Measurements from ENCODE around the gene ING5.
"Not testable (repeated sequence)": the region's sequence is repeated elsewhere in the genome, so short reads cannot be mapped to it uniquely, and the experiment has no call there.

The ING5 gene

DNA sequence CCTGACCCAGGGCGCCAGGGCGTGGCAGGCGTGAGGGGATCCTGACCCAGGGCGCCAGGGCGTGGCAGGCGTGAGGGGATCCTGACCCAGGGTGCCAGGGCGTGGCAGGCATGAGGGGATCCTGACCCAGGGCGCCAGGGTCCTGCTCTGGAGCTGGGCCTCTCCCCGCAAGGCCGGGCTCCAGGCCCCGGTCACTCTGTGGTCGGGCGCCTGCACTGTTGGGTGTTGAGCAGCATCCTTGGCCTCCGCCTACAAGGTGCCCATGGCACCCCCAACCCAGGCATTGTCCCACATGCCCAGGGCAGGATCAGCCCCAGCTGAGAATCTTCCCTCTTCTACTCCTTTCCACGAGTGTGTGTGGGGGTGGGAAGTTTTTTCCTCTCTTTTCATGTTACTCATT is 41.2 kb downstream of the ING5 start:
- not testable (repeated sequence) for H3K4me3 ChIP-seq (ENCODE audit: low read length); H3K27me3 ChIP-seq (replicated peaks; ENCODE audit: control insufficient read depth, insufficient read depth, low read length); H3K4me1 ChIP-seq (ENCODE audit: control insufficient read depth, insufficient read depth, low read length); DNase-seq (ENCODE audit: low read depth); H3K9ac ChIP-seq (ENCODE audit: low read length); H3K9me3 ChIP-seq (ENCODE audit: control insufficient read depth, low read length)
- H3K36me3 ChIP-seq (ENCODE audit: control insufficient read depth, insufficient read depth, low read length, severe bottlenecking), result peaks cover 31% of the 10 kb centered on the region

DNA sequence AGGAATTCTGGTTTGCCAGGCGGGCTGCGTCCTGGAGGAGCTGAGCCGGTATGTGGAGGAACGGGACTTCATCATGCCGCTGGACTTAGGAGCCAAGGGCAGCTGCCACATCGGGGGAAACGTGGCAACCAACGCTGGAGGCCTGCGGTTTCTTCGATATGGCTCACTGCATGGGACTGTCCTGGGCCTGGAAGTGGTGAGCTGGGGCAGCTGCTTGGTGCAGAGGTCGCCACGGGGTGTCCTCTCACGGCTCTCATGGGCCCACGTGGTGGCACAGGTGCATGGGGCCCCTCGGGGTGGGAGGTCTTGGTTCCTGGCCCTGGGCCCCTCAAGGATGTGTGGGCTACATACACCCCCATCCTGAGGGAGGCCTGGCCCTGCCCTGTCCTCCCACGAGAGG is 41.8 kb downstream of the ING5 start:
- no peak for DNase-seq (ENCODE audit: low read depth)
- Histone ChIP-seq H3K4me3 (ENCODE audit: low read length) (no peak overlapping the region), H3K27me3 (replicated peaks; ENCODE audit: control insufficient read depth, insufficient read depth, low read length) (no peaks in the 10 kb centered on the region), H3K9me3 (ENCODE audit: control insufficient read depth, low read length) (no peaks in the 10 kb centered on the region), H3K36me3 (ENCODE audit: control insufficient read depth, insufficient read depth, low read length, severe bottlenecking) (peaks cover 31% of the 10 kb centered on the region), H3K9ac (ENCODE audit: low read length) (no peak overlapping the region), H3K4me1 (ENCODE audit: control insufficient read depth, insufficient read depth, low read length) (peaks cover 3% of the 10 kb centered on the region)

DNA sequence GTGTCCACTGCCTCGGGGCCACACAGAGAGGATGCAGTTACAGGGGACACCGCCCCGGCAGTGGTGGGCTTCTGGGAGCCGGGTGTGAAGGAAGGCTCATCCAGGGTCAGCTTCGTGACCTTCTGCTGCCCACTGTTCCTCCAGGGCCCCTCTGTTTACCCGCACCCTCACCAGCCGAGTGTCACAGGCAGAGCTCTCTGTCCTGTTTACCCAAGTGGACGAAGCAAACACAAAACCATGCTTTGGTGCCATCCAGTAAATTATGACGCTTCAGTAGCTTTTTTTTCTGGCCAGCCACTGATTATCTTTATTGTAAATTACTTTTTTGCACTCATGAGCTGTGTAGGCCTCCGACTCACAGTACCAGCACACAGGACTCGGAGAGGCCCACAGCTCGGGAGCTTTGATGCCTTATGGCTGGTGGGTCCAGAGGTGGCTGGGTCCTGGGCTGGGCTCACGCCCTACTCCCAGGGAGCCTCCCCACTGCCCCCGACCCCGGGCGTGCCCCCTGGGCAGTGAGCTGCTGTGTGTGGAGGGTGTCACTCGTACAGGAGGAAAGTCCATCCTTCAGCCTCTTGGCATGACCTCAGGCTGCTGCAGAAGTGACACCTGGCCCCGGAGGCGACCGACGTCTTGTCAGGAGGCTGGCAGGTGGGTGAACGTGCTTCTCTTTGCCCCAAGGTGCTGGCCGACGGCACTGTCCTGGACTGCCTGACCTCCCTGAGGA is 42.4 kb downstream of the ING5 start:
- no peak for DNase-seq (ENCODE audit: low read depth)
- H3K27me3 ChIP-seq (replicated peaks; ENCODE audit: control insufficient read depth, insufficient read depth, low read length), result no peaks in the 10 kb centered on the region
- peaks cover 37% of the 10 kb centered on the region for H3K36me3 ChIP-seq (ENCODE audit: control insufficient read depth, insufficient read depth, low read length, severe bottlenecking)
- H3K9me3 ChIP-seq (ENCODE audit: control insufficient read depth, low read length), result no peaks in the 10 kb centered on the region
- H3K9ac ChIP-seq (ENCODE audit: low read length), result no peak overlapping the region
- peaks cover 3% of the 10 kb centered on the region for H3K4me1 ChIP-seq (ENCODE audit: control insufficient read depth, insufficient read depth, low read length)
- no peak overlapping the region for H3K4me3 ChIP-seq (ENCODE audit: low read length)

DNA sequence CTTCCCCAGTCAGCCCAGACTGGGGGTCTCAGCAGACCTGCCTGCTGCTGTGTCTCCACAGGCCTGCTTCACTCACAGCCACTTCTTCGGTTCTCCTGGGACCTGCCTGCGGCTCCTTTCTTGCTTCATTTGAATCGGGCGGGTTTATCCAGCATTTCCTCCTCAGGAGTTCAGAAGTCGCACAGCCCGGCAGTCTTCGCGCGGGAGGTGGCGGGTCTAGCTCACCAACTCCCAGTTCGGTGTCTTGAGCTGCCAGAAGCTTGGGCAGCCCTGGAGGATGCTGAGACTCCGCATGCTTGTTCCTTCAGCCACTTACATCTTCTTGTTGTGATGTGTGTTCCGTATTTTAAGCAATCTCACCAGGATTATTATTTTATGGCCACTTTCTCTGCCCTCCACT is 43.4 kb downstream of the ING5 start:
- Histone ChIP-seq H3K9ac (ENCODE audit: low read length) (no peak overlapping the region), H3K4me1 (ENCODE audit: control insufficient read depth, insufficient read depth, low read length) (peaks cover 3% of the 10 kb centered on the region), H3K36me3 (ENCODE audit: control insufficient read depth, insufficient read depth, low read length, severe bottlenecking) (peaks cover 46% of the 10 kb centered on the region), H3K9me3 (ENCODE audit: control insufficient read depth, low read length) (no peaks in the 10 kb centered on the region), H3K27me3 (replicated peaks; ENCODE audit: control insufficient read depth, insufficient read depth, low read length) (no peaks in the 10 kb centered on the region), H3K4me3 (ENCODE audit: low read length) (no peak overlapping the region)
- DNase-seq (ENCODE audit: low read depth), result no peak

DNA sequence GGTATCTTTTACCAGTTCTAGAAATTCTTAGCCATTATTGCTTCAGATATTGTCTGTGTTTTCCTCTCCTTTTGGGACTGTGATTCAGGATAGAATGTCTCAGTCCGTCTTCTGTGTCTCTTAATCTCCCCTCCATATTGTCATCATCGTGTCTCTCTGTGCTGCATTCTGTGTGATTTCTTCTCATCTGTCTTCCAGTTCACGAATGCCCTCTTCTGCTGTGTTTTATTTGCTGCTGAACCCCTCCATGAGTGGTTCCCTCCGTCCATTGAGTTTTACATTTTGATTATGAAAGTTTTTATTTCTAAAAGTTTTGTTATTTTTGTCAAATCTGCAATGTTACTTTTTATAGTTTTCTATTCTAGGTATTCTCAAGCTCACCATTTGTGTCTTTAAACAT is 44.2 kb downstream of the ING5 start:
- Histone ChIP-seq H3K4me1 (ENCODE audit: control insufficient read depth, insufficient read depth, low read length) (peaks cover 3% of the 10 kb centered on the region), H3K36me3 (ENCODE audit: control insufficient read depth, insufficient read depth, low read length, severe bottlenecking) (peaks cover 48% of the 10 kb centered on the region), H3K4me3 (ENCODE audit: low read length) (no peak overlapping the region), H3K27me3 (replicated peaks; ENCODE audit: control insufficient read depth, insufficient read depth, low read length) (no peaks in the 10 kb centered on the region), H3K9me3 (ENCODE audit: control insufficient read depth, low read length) (no peaks in the 10 kb centered on the region), H3K9ac (ENCODE audit: low read length) (no peak overlapping the region)
- no peak for DNase-seq (ENCODE audit: low read depth)

DNA sequence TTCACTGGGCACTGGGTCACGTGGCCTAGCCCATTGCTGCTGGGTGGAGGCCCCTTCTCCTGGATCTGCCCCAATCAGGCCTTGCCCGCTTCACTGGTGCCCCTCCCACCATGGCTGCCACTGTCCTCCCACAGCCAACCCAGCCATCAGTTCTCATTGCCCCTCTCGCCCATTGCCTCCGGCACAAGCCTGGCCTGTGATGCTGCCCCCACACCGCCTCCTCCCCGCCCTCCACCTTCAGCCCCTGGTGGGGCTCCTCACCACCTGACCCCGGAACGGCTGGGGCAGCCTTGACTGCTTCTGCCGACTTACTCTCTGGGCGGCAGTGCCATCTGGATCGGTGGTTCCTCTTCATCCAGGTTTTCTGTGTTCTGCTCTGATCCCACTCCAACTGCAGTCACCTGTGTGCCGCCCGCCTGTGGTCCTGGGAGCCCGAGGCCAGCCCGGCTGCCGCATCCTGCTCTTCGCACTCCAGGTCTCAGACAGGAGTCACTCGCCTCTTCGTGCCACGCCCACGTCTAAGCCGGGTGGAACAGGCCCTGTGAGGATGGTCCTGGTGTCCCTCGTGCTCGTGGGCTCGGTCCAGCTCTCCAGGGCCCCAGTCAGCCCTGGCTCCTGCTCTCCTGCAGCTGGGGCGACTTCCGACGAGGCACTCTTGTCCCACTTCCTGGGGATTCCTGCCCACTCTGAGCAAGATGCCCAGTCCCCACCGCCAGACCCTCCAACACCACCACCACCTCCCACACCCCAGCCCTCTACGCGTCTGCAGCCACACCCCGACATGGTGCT is 46.8 kb downstream of the ING5 start:
- peaks cover 66% of the 10 kb centered on the region for H3K36me3 ChIP-seq (ENCODE audit: control insufficient read depth, insufficient read depth, low read length, severe bottlenecking)
- no peaks in the 10 kb centered on the region for H3K27me3 ChIP-seq (replicated peaks; ENCODE audit: control insufficient read depth, insufficient read depth, low read length)
- H3K4me3 ChIP-seq (ENCODE audit: low read length), result no peak overlapping the region
- no peak overlapping the region for H3K9ac ChIP-seq (ENCODE audit: low read length)
- no peak for DNase-seq (ENCODE audit: low read depth)
- H3K4me1 ChIP-seq (ENCODE audit: control insufficient read depth, insufficient read depth, low read length), result peaks cover 3% of the 10 kb centered on the region
- H3K9me3 ChIP-seq (ENCODE audit: control insufficient read depth, low read length), result no peaks in the 10 kb centered on the region

DNA sequence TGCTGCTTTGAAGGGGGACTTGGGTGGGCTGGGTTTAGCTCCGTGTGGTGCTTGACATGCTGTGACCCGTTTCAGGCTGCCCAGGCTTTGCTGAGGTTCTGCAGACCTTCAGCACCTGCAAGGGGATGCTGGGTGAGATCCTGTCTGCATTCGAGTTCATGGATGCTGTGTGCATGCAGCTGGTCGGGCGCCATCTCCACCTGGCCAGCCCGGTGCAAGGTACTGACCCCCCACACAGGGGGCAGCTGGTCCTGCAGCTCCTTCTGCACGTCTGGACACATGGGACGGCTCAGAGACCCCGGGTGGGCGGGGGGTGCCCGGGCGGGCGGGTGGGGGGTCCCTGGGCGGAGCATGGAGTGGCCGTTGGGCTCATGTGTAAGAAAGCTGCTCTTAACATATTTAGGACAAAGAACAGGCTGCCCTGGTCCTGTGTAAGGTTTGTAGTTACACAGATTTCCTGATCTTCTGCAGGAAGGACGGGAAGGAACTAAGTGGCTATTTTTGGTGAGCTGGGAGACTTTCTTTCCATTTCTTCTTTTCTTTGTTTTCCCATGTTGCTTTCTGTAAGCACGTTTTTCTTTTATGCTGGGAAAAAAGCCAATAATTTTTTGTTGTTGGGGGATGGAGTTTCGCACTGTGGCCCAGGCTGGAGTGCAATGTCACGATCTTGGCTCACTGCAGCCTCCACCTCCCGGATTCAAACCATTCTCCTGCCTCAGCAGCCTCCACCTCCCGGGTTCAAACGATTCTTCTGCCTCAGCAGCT is 48.4 kb downstream of the ING5 start:
- no peak overlapping the region for H3K4me3 ChIP-seq (ENCODE audit: low read length)
- no peaks in the 10 kb centered on the region for H3K27me3 ChIP-seq (replicated peaks; ENCODE audit: control insufficient read depth, insufficient read depth, low read length)
- no peak overlapping the region for H3K9ac ChIP-seq (ENCODE audit: low read length)
- no peaks in the 10 kb centered on the region for H3K9me3 ChIP-seq (ENCODE audit: control insufficient read depth, low read length)
- peaks cover 62% of the 10 kb centered on the region for H3K36me3 ChIP-seq (ENCODE audit: control insufficient read depth, insufficient read depth, low read length, severe bottlenecking)
- no peaks in the 10 kb centered on the region for H3K4me1 ChIP-seq (ENCODE audit: control insufficient read depth, insufficient read depth, low read length)
- DNase-seq (ENCODE audit: low read depth), result no peak

DNA sequence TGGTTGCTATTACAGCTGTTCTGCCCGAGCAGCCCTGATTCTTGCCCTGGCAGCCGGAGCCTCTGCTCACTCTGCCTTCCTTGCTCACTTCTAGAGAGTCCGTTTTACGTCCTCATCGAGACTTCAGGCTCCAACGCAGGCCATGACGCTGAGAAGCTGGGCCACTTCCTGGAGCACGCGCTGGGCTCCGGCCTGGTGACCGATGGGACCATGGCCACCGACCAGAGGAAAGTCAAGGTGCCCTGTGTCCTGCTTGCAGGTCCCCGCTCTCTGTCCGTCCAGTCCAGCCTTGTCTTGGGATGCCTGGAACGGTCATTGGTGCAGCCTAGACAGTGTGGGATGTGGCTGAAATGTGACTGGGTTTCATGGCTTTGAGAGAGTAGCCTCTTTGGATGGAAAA is 49.3 kb downstream of the ING5 start:
- no peak for DNase-seq (ENCODE audit: low read depth)
- H3K36me3 ChIP-seq (ENCODE audit: control insufficient read depth, insufficient read depth, low read length, severe bottlenecking), result peaks cover 62% of the 10 kb centered on the region
- H3K9me3 ChIP-seq (ENCODE audit: control insufficient read depth, low read length), result no peaks in the 10 kb centered on the region
- no peaks in the 10 kb centered on the region for H3K4me1 ChIP-seq (ENCODE audit: control insufficient read depth, insufficient read depth, low read length)
- H3K4me3 ChIP-seq (ENCODE audit: low read length), result no peak overlapping the region
- H3K9ac ChIP-seq (ENCODE audit: low read length), result no peak overlapping the region
- H3K27me3 ChIP-seq (replicated peaks; ENCODE audit: control insufficient read depth, insufficient read depth, low read length), result no peaks in the 10 kb centered on the region

DNA sequence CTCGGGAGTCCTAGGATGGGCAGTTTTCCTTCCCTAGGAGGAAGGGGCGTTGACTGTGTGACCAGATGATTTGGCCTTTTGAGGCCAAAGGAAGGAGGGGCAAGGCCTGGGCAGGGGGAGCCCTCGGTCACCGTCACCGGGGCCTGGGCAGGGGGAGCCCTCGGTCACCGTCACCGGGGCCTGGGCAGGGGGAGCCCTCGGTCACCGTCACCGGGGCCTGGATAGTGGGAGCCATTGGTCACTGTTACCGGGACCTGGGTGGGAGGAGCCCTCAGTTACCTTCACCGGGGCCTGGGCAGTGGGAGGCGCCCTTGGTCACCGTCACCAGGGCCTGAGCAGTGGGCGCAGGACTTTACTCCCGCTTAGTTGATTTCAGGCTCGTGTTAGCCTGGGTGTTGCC is 49.9 kb downstream of the ING5 start:
- Histone ChIP-seq H3K27me3 (replicated peaks; ENCODE audit: control insufficient read depth, insufficient read depth, low read length) (no peaks in the 10 kb centered on the region), H3K36me3 (ENCODE audit: control insufficient read depth, insufficient read depth, low read length, severe bottlenecking) (peaks cover 66% of the 10 kb centered on the region), H3K4me1 (ENCODE audit: control insufficient read depth, insufficient read depth, low read length) (no peaks in the 10 kb centered on the region), H3K4me3 (ENCODE audit: low read length) (no peak overlapping the region), H3K9me3 (ENCODE audit: control insufficient read depth, low read length) (no peaks in the 10 kb centered on the region), H3K9ac (ENCODE audit: low read length) (no peak overlapping the region)
- DNase-seq (ENCODE audit: low read depth), result no peak

DNA sequence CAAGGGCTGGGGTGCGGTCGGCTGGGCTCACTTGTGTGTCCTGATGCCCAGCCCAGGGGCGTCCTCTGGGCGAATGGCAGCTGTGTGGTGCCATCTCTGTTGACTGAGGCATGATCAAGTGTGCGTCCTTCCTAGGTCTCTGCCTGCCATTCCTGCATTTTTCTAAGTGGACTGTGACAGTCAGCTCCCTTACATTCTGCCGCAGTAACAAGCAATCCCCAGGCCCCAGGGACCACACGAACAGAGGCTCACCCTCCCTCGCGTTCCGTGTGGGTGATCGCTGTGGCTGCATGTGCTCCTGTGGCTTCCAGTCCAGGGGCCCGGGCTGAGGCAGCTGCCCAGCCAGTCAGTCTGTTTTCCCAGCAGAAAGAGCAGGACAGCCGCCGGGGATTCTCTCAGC is 50.4 kb downstream of the ING5 start:
- Histone ChIP-seq H3K9me3 (ENCODE audit: control insufficient read depth, low read length) (no peaks in the 10 kb centered on the region), H3K27me3 (replicated peaks; ENCODE audit: control insufficient read depth, insufficient read depth, low read length) (no peaks in the 10 kb centered on the region), H3K4me3 (ENCODE audit: low read length) (no peak overlapping the region), H3K4me1 (ENCODE audit: control insufficient read depth, insufficient read depth, low read length) (no peaks in the 10 kb centered on the region), H3K9ac (ENCODE audit: low read length) (no peak overlapping the region), H3K36me3 (ENCODE audit: control insufficient read depth, insufficient read depth, low read length, severe bottlenecking) (peaks cover 67% of the 10 kb centered on the region)
- no peak for DNase-seq (ENCODE audit: low read depth)

DNA sequence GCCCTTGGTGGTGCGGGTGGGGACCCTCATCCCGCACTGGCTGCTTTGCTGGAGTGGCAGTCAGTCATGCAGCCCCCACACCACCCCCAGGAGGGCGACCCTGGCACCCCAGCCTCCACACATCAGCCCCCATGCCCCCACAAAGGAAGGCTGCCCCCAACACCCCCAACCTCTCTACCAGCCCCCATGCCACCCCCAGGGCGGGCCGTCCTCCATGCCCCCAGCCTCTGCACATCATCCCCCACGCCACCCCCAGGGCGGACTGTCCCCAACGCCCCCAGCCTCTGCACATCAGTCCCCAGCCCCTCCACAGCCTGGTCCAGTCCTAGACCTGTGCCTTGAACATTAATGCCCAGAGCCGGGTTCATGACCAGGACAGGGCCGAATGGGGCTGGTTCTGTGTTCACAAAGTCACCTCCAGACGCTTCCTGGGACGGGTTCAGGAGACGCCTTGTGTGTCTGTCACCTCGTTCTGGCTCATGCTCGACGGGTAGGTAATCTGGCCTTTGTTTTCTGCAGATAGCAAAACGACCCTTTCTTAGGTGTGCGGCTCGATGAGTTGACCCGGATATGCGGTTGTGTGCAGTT is 50.9 kb downstream of the ING5 start:
- no peak for DNase-seq (ENCODE audit: low read depth)
- Histone ChIP-seq H3K4me3 (ENCODE audit: low read length) (no peak overlapping the region), H3K27me3 (replicated peaks; ENCODE audit: control insufficient read depth, insufficient read depth, low read length) (no peaks in the 10 kb centered on the region)

More for the DNA sequence above, 50.9 kb downstream of the ING5 start:
- Histone ChIP-seq H3K36me3 (ENCODE audit: control insufficient read depth, insufficient read depth, low read length, severe bottlenecking) (peaks cover 71% of the 10 kb centered on the region), H3K9me3 (ENCODE audit: control insufficient read depth, low read length) (no peaks in the 10 kb centered on the region), H3K4me1 (ENCODE audit: control insufficient read depth, insufficient read depth, low read length) (no peaks in the 10 kb centered on the region), H3K9ac (ENCODE audit: low read length) (no peak overlapping the region)
